ENCODE results near the gene ARMC12.

ARMC12 gene

GRCh38 chr6:35797837-35798526 lies 61.1 kb downstream of the ARMC12 start:
- no peak for ATAC-seq
- TF ChIP-seq ZFP3 (CRISPR knock-in tag; IDR thresholded peaks at IDR 0.05) (no peak), CREB5 (CRISPR knock-in tag; IDR thresholded peaks at IDR 0.05; ENCODE audit: low read depth) (no peak), TSHZ2 (CRISPR knock-in tag; IDR thresholded peaks at IDR 0.05) (no peak), POU6F1 (CRISPR knock-in tag; IDR thresholded peaks at IDR 0.05; ENCODE audit: borderline replicate concordance, low read depth) (no peak), BACH2 (CRISPR knock-in tag; IDR thresholded peaks at IDR 0.05; ENCODE audit: borderline replicate concordance) (no peak), ZNF70 (CRISPR knock-in tag; IDR thresholded peaks at IDR 0.05) (no peak), SNAI2 (CRISPR knock-in tag; IDR thresholded peaks at IDR 0.05) (no peak), ZNF565 (CRISPR knock-in tag; conservative IDR thresholded peaks at IDR 0.05; ENCODE audit: low read depth) (no peak), TCF4 (CRISPR knock-in tag; IDR thresholded peaks at IDR 0.05; ENCODE audit: borderline replicate concordance) (no peak), PATZ1 (CRISPR knock-in tag; IDR thresholded peaks at IDR 0.05; ENCODE audit: borderline replicate concordance) (no peak), ZFP30 (CRISPR knock-in tag; IDR thresholded peaks at IDR 0.05) (no peak), CSDC2 (CRISPR knock-in tag; IDR thresholded peaks at IDR 0.05) (no peak), ESRRG (CRISPR knock-in tag; IDR thresholded peaks at IDR 0.05) (no peak), TOX (CRISPR knock-in tag; IDR thresholded peaks at IDR 0.05; ENCODE audit: borderline replicate concordance) (no peak), ZNF8 (CRISPR knock-in tag; IDR thresholded peaks at IDR 0.05) (no peak), GLIS3 (CRISPR knock-in tag; IDR thresholded peaks at IDR 0.05) (no peak)
